NCI-H2171 treated with DMSO at 0.1 percent for 48 hours (cell line): ENCODE results near the gene OPRM1.
"Not testable (repeated sequence)": the region's sequence is repeated elsewhere in the genome, so short reads cannot be mapped to it uniquely, and the experiment has no call there.

Source experiments
- DNase-seq: peaks from one replicate; lab custom pipeline; 2025; lab: John Stamatoyannopoulos, UW

Gene OPRM1

GRCh38 chr6:154143753-154144152, 104.7 kb downstream of the OPRM1 start:
- DNase-seq, result no peak

- peak; percentile 59 for DNase-seq
Observed at GRCh38 chr6:154154389-154154967, 115.4 kb downstream of the OPRM1 start.

GRCh38 chr6:154156135-154156896, 117.3 kb downstream of the OPRM1 start:
- DNase-seq, result no peak

DNA sequence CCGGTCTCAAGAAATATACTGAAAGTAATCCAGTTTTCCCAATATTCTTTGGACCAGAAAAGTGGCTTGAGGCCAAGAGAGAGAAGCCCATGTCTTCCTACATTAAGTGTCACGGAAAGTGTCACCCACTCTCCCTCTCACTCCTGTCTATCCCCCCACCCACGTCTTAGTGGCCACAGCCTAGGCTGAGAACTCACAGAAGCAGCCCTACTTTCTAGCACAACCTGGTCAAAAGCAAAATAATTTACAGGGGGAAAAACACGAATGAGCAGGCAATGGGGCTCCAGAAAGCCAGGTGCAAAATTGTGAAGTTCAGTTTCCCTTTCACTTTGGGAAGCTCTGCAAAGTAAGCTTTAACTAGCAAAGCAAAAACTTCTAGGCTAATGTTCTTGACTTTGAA, 118.0 kb downstream of the OPRM1 start:
- DNase-seq, result no peak

DNA sequence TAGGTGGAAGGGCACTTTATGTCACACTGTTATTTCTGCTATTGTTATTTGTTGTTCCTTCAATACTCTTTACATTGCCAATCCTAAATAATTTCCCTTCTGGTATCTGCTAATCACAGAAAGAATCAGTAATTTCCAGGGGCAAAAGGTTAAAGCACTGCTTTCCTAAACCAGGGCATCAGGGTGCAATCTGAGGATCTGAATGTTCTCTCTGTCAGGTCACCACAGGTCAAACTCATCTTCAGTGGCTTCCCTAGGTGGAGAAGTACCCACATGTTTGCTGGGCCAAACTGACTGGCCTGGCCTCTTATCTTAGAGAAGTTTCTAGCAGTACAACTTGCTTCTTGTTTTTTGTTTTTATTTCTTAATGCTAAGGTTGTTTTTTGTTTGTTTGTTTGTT, 118.7 kb downstream of the OPRM1 start:
- no peak for DNase-seq

DNA sequence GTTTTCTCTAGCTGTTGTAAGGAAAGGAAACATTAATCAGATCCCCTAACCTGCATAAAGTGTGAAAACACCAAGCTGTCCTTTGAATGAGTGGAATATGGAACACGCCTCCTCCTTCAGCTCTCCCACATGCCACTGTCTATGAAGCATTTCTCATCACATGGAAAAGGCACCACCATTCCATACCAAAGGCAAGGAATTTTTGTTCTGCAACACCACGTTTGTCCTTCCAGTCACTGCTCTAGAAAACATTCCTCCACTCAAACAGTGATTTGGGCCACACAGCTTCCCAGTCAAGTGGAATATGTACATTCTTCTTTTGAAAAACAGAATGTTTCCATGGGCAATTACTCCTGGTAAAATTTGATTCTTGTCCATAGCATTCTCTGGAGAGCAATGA, 120.1 kb downstream of the OPRM1 start:
- no peak for DNase-seq

DNA sequence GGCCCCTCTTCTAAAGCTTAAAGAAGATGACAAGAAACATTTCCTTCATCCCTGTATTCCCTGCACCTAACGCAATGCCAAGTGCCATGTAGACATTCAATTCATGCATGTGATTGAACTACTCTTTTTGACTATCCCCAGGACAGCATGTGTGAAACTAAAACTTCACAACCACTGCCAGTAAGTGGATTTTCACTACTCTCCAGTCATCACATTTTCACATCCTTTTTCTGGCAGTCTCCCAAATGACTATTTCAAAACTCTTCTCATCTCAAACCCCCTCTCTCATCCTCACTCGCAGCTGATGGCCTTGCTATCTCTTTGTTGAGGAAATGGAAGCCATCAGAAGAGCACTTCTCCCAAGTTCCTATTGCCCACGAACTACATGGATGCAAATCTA, 122.6 kb downstream of the OPRM1 start:
- no peak for DNase-seq

- no peak for DNase-seq
Observed at GRCh38 chr6:154164397-154164796, 125.4 kb downstream of the OPRM1 start.

GRCh38 chr6:154165478-154165877, 126.4 kb downstream of the OPRM1 start:
- no peak for DNase-seq

DNA sequence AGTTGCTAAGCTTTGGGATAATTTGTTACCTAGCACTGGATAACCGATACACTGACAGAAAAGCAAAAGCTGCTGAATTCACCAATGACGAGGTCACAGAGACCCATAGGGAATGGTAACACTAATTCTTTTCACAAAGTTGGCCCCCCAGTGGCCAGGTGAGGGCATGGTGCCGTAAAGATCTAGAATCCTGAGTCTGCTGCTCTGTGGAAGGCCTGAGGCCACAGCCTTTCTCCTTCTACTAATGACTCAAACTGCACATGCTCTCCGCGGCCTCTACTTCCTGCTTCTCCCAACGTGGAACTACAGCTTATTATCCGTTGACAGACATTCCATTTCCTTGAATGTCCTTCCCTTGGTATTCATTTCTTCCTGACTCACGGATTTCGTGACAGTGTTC, 127.1 kb downstream of the OPRM1 start:
- no peak for DNase-seq

GRCh38 chr6:154167126-154167525, 128.1 kb downstream of the OPRM1 start:
- DNase-seq, result no peak

- no peak for DNase-seq
Observed at GRCh38 chr6:154169193-154169847, 130.3 kb downstream of the OPRM1 start.

DNA sequence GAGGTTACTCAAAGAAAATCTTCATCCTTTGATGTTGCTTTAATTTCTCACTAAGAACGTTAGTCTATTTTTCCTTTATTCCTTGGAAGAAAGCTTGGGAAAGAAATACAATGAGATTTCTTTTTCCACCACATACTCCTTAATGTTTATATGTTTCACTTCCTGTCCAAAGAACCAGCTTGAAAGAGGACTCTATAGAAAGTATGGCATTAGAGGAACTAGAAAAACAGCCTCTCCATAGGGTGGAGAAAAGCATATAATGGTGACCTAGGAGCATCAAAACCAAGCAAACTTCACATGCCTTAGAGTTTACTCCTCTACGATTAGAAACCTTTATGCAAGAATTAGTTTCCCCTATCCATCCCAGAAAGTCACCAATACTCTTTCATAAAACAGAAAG, 131.1 kb downstream of the OPRM1 start:
- DNase-seq, result no peak

DNA sequence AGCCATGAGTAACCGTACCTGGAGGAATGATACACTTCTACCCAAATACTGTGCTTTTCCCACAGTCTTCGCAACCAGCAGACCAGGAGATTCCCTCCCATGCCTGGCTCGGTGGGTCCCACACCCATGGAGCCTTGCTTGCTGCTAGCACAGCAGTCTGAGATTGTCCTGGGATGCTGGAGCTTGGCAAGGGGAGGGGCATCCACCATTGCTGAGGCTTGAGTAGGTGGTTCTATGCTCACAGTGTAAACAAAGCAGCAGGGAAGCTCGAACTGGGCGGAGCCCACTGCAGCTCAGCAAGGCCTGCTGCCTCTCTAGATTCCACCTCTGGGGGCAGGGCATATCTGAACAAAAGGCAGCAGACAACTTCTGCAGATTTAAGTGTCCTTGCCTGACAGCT, 133.4 kb downstream of the OPRM1 start:
- not testable (repeated sequence) for DNase-seq

DNA sequence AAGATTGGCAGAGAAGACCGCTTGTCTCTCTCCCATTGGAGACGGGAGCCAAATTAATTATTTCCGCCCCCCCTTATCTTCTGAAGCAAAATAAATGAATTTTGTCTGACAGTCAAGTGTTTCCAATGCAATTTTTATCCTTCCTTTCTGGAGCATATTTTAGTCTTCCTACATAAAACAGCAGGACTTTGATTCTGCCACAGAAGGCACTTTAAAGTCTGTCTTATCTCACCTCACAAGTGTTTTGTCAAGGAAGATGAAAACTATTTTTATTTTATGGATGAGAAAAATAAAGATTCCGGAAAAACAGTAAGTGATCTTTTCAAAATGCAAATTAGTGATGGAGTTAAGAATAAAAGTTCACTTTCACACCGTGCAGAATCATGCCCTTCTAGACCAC, 140.4 kb downstream of the OPRM1 start:
- no peak for DNase-seq

- DNase-seq, result no peak
Observed at GRCh38 chr6:154187203-154187602, 148.2 kb downstream of the OPRM1 start.

DNA sequence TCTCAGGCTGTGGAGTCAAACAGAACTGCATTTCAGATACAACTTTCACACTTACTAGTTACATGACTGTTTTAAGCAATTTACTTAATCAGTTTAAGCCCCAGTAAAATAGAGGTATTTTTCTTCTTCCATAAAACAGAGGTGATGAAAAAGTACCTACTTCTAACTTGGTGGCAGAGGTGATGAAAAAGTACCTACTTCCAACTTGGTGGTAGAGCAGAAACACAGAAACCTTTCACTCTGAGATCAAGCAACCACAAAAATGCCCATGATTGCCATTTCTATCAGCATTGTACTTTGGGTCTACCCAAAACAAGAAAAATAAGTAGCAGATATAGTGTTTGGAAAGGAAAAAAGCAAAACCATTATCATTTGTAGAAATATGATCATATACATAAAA, 148.7 kb downstream of the OPRM1 start:
- DNase-seq, result no peak

DNA sequence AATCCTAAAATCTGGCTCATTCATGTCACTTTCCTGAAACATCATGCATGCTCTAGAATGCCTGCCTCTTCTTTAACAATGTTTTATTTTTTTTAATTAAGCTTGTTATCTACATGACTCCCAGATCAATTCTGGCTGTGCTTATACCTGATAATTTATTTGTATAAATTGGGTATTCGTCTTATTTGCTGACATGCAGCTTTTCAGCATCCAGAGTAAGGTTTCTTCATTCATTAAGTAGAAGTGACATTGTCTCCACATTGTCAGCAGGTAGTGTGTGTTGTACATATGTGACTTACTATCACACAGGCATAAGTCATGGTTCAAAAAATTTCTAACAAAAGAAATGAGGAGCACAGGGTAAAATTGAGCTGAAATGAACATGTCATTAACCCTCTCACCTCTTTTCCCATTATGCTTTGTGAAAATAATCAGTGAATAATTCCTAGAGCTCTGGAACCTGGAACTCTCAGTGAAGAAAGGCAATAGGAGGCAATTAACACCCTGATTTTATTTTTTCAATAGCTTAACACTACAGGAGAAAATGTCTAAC, 157.4 kb downstream of the OPRM1 start:
- DNase-seq, result no peak

DNA sequence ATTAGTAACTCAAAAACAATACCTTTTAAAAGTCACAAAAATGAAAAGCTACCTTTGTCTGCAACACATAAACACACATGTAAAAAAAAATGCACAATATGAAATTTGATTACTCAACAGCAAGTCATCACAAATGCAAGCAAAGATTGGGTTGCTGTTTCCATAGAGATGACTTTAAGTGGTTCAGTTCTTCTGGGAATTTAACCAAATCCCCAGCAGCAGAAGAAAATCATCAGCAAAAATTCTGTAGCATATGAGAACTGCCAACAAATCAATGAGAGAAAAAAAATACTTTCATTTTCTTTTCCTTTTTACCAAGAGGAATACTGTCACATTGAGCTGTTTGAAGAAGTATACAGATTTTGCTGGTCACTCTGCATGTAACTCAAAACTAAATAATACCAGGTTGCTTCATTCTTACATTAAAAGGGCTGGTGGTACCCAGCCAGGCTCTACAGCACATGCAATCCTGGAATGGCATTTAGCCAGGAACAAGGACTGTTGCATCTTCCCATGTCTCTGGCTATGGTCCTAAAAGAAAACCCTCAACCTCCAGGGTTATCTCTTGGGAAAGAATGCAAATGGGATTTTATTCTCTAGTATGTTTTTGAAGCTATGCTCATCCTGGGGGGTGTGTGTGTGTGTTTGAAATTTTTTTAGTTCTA, 158.3 kb downstream of the OPRM1 start:
- peak; percentile 2 for DNase-seq

- DNase-seq, result not testable (repeated sequence)
Observed at GRCh38 chr6:154201688-154202087, 162.6 kb downstream of the OPRM1 start.

GRCh38 chr6:154202339-154202738, 163.3 kb downstream of the OPRM1 start:
- no peak for DNase-seq

GRCh38 chr6:154202958-154203357, 163.9 kb downstream of the OPRM1 start:
- DNase-seq, result no peak

- DNase-seq, result no peak
Observed at GRCh38 chr6:154206141-154206540, 167.1 kb downstream of the OPRM1 start.
